ENCODE measurements around the gene IGSF6.

- TF ChIP-seq EZH2 (IDR thresholded peaks at IDR 0.05; ENCODE audit: borderline replicate concordance, insufficient read depth, low read depth, low read length, poor library complexity, severe bottlenecking) (no peak), CTCF (IDR thresholded peaks at IDR 0.05) (no peak)
Observed at GRCh38 chr16:21613781-21614180, 38.6 kb downstream of the IGSF6 start.

All from B cell (primary cell).